ENCODE data around the gene LIMS2.
A peak's percentile ranks its signal among the peaks of the same experiment; 100 is the strongest.

LIMS2 gene

DNA sequence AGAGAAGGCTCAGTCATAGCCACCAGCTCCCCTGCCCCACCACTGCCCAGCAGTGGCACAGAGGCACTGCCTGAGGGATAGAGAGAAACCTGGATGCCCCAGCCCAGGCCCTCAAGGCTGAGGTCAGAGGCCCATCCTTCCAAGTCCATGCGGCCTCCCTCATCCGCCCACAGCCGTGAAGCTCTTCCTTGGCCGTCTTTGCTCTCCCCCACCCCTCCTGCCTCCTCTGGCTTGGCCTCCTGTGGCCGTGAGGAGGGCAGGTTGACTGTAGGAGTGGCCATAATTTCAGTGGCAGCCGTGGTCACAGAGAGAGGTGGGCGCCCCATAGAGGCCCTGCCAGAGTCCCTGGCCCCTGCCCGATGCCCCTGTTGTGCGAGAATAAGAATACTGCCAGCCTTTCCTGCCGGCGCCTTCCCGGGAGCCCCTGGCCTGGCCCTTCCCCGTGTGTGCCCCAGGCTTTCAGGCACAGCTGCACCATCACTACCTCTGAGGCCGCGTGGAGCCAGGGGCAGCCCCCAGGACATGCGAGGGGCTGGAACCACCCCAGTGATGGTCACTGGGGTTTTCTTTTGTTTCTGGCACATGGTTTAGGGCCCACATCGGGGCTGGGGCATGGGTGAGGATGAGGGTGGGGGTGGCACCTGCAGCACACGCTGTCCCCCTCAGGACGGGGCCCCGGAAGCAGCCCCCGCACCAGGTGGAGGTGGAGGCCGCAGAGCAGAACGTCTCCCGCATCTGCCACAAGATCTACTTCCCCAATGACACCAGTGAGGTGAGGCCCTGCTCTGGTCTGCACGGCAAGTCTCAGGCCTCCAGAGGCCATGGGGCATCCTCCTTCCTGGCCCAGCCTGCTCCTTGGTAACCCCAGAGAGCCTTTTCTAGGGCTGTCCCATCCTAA lies 42.5 kb downstream of the LIMS2 start:
- DNase-seq: no peak

DNA sequence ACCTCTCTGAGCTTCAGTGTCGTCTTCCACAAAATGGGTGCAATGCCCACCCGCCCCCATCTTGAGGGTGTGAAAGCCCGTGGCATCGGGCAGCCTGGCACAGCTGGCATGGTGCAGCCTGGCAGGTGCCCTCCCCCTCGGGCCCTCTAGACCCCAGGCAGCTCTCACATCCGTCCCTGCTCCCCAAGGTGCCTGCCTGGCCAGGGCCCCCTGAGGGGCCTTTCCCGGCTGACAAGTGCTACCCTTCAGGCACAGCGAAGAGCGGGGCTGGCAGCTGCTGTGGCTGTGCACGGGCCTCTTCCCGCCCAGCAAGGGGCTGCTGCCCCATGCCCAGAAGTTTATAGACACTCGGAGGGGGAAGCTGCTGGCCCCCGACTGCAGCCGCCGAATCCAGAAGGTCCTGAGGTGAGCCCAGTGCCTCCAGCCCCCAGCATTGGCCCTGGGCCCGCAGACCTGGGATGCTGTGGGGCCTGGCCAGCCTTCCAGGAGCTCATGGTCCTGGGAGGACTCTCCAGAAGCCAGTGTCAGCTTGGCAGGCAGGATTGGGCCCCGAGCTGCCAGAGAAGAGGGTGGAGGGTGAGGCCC lies 43.2 kb downstream of the LIMS2 start:
- DNase-seq: no peak

DNA sequence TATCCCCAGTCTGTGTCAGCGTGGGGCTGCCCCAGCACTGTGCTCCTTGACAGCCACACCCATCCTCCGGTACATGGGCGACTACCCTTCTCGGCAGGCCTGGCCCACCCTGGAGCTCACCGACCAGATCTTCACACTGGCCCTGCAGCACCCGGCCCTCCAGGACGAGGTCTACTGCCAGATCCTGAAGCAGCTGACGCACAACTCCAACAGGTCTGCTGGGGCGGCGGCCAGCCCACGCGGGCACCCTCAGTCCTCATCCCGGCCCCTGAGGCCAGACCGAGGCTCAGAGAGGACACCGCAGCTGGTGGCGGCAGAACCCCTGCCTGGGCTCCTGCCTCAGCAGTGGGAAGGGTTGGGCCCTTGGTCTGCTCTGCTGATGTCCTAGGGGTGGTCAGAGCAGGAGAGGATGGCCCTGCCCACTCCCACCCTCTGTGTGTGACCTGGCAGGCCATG lies 43.8 kb downstream of the LIMS2 start:
- no peak for DNase-seq

DNA sequence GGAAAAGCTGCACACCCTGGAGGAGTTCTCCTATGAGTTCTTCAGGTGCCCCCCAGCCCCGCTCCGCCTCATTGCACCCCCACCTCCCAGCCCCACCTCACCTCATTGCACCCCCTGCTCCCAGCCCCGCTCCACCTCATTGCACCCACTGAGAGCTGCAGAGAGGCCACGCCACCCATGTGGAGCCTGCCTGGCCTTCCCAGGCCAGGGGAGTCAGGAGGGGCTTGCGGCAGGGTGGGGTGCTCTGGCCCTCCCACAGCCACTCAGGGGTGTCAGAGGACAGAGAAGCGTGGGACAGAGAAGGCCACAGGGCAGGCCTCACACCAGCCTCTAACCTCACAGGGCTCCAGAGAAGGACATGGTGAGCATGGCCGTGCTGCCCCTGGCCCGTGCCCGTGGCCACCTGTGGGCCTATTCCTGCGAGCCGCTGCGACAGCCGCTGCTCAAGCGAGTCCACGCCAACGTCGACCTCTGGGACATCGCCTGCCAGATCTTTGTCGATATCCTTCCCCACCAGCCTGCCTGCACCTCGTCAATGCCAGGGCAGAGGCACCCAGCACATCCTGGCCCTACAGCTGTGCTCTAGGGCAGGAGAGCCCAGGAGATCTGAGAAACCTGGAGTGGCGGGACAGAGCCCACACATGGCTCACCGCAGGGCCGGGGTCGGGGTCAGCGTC lies 44.3 kb downstream of the LIMS2 start:
- DNase-seq: no peak

DNA sequence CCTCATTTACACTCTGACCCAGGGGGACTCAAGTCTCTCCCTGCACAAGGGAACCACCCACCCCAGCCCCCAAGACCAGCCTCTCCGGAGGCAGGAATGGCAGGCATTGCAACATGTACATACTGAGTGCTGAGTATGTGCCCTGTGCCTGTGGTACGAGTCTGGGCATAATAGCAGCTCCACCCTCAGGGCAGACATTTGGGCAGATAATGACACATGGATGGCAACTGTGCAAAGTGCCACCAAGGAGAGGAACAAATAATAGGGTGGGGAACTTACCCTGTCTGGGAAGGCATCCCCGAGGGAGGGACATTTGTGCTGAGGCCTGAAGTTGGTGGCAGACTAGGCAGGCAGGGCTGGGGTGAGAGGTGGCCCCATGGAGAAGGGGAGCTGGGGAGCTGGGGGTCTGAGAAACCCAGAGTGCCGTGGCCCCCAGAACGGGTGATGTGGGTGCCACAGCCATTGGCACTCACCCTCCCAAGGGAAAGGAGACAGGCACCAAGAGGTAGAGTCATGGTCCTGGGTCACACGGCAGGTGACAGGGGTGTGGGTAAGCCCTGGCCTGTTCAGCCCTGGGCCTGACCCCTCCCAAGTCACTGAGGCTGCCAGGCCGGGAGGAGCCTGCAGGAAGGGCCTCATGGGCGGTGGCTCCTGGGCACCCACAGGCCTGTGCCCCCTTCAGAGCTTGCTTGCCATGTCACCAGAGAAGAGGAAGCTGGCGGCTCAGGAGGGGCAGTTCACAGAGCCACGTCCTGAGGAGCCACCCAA lies 45.0 kb downstream of the LIMS2 start:
- no peak for DNase-seq

DNA sequence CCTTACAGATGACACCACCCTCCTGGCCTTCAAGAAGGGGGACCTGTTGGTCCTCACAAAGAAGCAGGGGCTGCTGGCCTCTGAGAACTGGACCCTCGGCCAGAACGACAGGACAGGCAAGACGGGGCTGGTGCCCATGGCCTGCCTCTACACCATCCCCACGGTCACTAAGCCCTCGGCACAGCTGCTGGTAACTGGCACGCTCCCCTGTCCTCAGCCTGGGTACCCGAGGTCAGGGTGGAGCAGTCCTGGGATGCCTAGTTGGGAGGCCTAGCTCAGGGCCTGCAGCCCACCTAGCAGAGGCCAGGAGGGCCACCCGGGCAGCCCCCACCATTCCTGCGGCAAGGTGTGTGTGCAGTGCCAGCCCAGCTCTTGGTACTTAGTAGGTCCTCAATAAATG lies 45.7 kb downstream of the LIMS2 start:
- DNase-seq: no peak

DNA sequence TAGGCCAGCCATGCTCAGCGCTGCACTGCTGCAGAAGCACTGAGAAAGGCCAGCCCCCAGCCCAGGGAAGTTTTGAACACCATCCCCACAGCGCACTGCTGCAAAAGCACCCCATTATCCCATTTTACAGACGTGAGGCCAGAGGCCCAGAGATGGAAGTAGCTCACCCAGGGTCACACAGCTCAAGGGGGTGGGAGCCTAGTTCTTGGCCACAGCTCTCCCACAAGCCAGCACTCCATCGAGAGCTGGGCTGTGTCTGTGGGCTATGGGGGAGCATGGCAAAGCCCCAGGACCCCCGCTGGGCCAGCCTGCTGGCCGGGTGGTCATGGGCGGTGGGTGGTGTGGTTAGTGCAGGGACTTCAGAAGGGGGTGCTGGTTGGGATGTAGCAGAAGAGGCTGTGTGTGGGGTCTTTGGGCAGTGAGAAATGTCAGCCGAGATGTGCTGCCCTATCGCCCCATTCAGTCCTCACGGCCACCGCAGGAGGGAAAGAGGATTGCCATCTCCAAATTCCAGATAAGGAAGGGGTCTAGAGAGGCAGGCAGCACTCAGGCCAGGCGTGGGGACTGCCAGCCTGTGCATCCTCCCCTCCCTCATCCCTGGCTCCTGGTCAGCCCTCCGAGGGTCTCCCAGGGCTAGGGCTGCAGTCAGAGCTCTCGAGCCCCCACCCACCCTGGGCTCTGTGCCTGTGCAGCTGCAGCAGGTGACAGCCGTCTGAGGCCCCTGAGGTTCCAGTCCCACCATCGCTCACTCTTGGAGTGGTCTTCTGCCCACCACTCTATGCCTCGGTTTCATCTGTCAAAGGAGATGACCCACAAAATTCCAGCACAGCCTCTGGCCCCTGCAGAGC lies 46.3 kb downstream of the LIMS2 start:
- no peak for DNase-seq

DNA sequence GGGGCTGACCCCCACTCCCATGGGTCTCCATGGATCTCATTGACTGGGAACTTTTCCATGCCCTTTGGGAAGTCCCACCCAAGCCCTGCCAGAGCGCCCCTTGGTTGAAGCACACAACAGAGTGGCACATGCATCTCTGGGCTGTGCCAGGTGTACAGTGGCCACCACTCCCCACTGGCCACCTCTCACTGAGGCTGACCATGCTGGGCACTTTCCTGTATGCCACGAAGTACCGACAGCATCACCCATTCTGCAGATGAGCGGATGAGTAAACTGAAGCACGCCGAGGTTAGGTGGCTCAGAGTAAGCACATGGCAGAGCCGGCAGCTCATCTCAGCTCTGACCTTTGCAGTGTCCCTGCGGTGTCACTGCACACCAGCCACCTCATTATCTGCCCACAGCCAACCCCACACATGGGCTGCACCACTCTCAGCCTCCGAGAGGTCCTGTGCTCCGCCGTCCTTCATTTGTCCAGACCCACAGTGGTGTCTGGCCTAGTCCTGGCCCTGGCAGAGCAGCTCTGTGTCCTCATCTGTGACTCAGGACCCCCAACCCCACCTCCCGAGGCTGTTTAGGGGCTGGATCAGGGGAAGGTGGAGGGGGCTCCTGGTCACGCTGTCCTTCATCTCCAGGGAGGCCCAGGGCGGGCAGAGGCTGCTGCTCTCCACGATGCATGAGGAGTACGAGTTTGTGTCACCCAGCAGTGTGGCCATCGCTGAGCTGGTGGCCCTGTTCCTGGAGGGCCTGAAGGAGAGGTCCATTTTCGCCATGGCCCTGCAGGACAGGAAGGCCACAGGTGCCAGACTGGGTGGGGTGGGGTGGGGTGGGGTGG lies 47.4 kb downstream of the LIMS2 start:
- DNase-seq: no peak

DNA sequence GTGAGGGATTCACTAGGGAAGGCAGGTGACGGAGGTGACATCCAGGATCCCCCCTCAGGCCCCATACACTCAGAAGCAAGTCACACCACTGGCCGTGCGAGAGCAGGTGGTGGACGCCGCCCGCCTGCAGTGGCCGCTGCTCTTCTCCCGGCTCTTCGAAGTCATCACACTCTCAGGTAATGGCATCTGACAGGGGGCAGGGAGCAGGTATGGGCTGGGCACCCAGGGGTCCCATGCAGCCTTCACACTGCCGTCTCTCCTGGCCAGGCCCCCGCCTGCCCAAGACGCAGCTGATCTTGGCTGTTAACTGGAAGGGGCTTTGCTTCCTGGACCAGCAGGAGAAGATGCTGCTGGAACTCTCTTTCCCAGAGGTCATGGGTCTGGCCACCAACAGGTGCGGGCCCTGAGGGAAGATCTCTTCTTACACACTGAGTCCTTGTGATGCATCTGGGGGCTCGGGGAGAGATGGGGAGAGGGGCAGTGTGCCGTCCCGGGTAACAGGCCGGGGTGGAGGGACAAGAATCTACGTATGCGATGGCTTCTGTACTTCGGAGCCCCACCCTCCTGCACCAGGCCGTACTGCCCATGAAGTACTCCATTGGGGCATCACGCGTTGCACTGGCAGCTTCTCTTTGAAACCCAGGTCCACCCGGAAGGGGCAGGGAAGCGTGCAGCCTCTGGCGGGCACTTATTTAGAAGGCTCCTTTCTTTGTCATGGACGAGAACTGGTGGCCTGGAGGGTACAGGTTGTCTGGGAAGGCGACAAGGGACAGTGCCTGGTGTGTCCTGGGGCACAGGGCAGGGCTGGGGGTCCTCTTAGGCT lies 48.2 kb downstream of the LIMS2 start:
- no peak for DNase-seq

DNA sequence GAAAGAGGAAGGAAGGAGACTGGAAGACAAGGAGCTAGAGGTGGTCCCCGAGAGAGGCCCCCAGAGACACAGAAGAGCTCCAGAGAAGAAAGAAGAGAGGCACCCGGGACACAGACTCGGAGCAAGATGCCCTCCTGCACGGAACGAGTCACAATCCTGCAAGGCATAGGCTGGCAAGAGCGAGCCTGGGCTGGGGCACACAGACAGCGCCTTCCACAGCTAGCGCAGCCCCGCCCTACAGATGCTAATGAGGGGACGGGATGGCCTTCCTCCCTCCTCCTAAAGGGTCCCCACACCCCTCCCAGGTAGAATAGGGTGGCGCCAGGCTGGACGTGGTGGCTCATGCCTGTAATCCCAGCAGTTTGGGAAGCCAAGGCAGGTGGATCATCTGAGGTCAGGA lies 49.2 kb downstream of the LIMS2 start:
- DNase-seq: no peak

DNA sequence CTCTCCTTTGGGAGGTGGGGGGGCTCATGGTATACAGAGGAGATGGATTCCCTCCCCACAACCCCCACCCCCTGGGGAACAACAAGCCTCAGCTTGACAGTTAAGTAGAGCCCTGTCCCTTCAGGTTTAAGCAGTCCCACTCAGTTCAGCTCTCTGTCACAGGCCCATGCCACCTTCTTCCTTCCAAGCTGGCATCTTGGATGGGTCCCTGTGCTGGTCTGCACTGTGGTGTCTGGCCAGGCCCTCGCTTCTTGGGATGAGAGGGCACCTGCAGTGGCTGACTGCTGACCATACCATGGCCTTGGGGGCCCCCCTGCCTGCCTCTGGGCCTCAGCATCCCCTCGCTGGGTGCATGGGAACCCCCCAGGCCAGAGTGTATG lies 49.8 kb downstream of the LIMS2 start:
- DNase-seq: no peak

DNA sequence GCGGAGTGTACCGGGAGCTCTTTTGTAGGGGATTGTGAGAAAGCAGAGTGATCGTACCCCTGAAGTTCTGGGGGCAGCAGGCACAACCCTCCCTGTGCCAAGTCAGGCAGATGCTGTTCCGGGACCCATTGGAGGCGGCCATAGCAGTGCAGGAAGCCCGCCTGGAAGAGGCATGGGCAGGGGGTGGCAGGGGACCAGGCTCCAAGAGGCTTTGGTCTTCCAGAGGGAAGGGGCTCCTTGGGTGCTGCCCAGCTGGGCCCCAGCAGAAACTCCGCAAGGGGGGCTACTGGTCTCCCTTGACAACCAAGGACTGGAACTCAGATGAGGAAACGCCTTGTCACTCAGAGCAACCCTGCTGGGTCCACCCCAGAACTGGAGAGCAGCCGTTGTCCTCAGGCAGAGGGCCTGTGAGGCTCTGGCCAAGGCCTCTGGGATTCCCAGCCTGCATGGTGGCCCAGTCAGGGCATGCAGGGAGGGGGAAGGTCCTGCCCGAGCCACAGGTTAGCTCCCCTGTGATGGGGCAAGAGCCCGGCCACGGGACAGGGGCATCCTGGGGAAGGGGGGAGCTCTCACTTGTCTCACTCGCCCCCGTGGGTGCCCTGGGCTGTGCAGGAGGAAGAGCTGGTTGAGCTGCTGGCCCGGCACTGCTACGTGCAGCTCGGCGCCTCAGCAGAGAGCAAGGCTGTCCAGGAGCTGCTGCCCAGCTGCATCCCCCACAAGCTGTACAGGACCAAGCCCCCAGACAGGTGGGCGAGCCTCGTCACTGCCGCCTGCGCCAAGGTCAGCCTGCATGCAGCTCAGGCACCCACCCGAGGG lies 50.4 kb downstream of the LIMS2 start:
- DNase-seq: no peak

DNA sequence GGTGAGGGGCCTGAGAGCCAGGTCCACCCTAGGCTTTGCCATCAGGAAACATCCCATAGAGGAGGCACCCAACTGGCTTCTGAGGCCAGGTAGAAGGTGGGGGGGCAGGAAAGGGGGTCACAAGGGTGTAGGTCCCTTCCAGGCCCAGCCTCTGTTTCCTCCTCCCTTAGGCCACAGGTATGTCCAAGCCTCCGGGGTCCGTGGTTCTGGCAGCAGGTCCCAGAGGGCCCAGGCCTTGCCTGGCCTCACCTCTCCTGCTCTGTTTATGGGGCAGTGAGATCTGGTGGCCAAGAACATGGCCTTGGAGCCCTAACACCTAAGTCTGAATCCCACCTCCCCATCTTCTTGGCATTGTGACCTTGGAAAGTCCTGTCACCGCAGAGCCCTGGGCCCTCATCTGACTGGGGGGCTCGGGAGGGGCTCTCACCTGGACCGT lies 51.0 kb downstream of the LIMS2 start:
- DNase-seq: no peak

DNA sequence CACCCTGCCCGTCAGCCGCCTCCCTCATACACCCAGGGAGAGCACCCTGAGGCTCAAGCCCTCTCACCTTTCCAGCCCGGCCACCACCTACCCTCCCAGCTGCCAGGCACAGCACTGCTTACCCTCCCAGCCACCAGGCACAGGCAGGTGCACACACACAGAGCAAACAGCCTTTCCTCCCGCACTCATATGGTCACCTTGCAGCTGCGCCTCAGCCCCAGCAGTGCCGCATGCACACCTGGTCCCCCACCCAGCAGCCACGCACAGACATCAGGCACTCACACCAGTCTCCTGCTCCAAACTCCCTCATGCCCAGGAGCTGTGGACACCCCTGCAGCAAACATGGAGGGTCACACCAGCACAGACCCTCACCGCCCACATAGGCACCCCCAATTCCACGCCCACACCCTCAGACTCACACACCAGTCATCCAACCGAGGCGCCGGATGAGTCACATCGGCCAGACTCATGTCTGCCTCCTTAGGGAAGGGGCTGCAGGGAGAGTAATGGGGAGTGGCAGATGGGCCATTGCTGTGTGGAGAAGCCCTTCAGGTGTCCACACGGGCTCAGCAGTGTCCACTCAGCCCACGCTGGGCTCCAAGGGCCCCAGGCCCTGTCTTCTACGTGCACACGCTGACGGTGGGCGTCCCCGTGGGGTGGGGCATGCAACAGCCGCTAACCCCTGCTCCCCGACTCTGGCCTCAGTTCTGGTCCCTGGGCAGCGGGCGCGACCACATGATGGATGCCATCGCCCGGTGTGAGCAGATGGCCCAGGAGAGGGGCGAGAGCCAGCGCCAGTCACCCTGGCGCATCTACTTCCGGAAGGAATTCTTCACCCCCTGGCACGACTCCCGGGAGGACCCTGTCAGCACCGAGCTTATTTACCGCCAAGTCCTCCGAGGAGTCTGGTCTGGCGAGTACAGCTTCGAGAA lies 51.7 kb downstream of the LIMS2 start:
- DNase-seq: peak; percentile 53

DNA sequence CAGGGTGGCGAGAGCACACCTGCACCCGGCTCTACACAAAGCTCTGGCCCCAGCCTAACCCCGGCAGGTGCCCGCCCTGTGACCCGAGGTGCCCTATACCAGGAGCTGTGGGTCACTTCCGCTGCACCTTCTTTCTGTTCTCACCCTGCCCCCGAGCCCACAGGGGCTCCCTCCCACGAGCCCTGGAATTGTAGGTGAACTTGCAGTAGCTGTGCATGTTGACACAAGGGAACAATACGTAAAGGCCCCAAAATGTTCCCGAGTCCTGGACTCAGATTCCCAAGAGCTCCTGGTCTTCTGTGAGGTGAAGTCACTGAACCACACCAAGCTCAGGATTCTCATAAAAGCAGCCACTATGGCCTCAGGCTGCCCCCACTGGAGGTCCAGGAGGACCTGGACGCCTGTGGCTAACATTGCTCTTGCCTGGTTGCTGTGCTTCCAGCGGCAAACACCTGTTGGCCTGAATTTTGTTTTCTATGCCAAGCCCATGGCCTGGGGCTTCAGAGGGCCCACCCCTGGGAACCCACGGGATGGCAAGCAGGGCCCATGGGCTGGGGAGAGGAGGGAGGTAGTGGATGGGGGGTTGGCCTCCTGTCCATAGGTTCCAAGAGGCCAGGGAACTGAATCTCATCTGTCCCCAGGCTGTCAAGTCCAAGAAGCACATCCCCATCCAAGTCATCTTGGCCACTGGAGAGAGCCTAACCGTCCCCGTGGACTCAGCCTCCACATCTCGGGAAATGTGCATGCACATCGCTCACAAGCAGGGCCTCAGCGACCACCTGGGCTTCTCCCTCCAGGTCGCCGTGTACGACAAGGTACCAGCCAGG lies 52.6 kb downstream of the LIMS2 start:
- DNase-seq: no peak

DNA sequence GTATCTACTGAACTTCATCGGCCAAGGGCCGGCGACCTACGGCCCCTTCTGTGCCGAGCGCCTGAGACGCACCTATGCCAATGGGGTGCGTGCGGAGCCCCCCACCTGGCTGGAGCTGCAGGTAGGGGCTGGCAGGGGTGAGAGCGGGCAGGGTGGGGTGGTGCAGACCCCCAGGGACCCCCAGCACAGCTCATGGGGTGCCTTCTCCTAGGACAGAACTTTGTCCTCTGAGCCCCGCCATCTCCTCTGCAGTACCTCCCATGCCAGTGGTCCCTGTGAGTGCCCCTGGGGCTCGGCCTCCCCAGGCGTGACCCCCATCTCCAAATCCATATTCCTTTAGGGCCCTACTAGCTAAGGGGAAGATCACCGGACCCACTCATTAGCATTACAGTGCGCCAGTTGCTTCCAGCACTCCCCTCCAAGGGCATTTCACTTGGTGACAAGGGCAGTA lies 53.3 kb downstream of the LIMS2 start:
- no peak for DNase-seq

DNA sequence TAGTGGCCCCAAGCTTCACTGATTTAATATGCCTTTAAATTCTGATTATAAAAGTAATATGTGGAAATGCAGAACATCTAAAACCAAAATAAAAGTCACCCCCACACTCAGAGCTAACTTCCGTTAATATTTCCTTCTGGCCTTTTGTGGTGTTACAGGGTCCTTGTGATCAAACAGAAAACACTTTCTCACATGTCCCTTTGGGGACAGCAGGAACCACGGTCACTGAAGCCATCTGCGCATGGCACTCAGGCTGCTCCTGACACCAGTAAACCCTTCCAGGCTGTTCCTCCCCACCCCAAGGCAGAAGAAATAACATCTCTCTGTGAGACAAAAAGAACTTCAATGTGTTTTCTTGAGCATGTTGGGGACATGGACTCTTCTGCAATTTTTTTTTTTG lies 54.5 kb downstream of the LIMS2 start:
- no peak for DNase-seq

Data from HCEC 1CT (cell line).